ENCODE data around the gene YWHAH.
A peak's percentile ranks its signal among the peaks of the same experiment; 100 is the strongest.

The YWHAH gene

DNA sequence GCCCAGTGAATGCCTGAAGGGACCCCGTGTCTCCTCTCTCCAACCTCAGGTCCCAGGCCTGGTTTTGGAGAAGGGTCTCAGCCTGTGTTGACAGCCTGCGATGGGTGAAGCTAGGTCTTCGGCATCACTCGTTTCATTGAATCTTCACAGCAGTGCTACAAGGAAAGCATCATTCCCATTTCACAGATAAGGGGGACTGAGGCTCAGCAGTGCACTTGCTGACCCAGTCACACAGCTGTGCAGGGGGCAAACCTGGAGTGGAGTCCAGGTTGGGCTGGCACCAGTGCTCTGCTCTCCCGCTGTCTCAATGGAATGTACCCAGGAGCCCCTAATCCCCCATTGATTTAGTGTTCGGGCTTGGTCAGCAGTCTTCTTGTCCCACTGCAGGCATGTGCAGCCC, 10.9 kb upstream of the YWHAH start:
- Mint-ChIP-seq H3K4me3 (no peak overlapping the region), H3K4me1 (no peaks in the 10 kb centered on the region), H3K27me3 (no peaks in the 10 kb centered on the region), H3K27ac (no peak overlapping the region), H3K9me3 (no peaks in the 10 kb centered on the region), H3K36me3 (ENCODE audit: low read depth) (no peaks in the 10 kb centered on the region)
- no peak for ATAC-seq
- DNase-seq = no peak

DNA sequence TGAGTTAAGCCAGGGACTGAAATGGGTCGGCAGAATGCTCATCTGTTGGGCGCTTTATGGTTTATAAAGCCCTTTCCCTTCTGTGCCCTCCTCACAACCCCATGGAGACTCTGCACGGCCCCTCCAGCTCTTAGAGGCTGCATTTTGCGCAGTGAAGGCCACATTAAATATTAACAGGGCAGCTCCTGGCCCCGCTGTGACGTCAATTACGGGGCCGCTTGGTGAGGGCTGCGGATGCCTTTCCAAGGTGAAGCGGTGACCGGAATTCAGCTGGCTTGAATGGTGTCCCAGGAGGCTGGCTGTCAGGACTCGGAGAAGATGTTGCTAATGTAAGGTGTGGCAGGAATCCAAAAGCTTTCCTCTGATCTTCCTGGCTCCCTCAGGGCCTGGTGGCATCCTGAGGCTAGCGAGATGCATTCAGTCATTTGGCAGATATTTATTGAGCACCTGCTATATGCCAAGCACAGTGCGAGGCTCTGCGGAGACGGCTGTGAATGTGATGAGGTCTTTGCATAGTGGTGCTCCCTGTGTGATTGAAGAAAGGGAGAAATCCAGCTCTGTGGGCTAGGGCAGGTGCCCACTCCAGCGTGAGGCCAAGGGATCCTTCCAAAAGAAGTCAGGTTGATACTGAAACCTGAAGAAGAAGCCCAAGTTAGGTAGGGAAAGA, 10.4 kb upstream of the YWHAH start:
- DNase-seq (no peak), ATAC-seq (no peak)
- Mint-ChIP-seq H3K27ac (no peak overlapping the region), H3K4me3 (no peak overlapping the region), H3K36me3 (ENCODE audit: low read depth) (no peaks in the 10 kb centered on the region), H3K9me3 (no peaks in the 10 kb centered on the region), H3K27me3 (no peaks in the 10 kb centered on the region), H3K4me1 (no peaks in the 10 kb centered on the region)

DNA sequence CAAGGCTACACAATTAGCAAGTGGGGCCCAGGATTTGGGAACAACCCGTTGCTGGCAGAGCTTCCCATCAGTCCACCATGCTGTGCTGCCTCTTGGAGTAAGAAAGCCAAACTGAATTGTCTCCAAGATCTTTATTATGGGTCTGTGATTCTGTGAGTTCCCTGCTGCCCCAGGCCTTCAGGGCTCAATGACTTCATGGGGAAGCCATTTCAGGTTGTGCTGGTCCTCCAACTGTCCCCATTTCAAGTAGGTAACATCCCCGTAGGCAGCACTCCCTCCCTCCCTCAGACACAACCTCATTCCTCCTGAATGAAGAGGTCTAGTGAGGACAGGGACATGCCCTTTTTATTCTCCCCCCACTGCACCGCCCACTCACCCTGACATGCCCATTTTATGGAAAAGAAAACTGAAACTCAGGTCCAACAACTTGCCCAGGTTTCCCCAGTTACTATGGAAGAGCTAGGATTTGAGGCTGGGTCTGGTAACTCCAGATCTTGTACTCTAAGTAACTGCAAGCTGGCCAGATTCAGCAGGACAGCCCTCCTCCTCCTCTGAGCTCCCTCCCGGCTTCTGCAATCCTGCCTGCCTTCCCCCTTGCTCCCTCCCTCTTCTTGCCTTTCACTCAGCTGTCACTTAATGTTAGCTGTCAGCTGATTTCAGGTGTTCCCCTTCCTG, 8.2 kb upstream of the YWHAH start:
- DNase-seq (no peak), ATAC-seq (peak; percentile 15)
- Mint-ChIP-seq H3K9me3 (no peaks in the 10 kb centered on the region), H3K27me3 (no peaks in the 10 kb centered on the region), H3K4me3 (no peak overlapping the region), H3K4me1 (no peaks in the 10 kb centered on the region), H3K27ac (no peak overlapping the region), H3K36me3 (ENCODE audit: low read depth) (no peaks in the 10 kb centered on the region)

DNA sequence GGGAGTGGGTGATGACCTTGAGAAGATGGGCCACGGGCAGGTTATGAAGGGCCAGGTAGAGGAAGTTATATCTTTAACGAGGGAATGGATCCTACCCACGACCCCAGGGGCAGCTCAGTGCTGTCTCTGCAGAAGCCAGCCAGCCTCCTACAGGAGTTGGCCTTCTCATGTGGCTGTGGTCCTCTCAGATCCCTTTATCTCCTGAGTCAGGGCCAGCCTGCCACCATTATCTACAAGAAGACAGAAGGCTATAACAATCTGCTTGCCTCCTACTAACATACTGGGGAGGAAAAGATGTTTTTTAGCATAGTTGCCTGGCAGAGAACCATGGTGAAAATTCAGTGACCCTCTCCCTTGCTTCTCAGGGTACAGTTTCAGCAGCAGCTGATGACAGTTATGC, 7.0 kb upstream of the YWHAH start:
- Mint-ChIP-seq H3K36me3 (ENCODE audit: low read depth) (no peaks in the 10 kb centered on the region), H3K9me3 (no peaks in the 10 kb centered on the region), H3K27ac (no peak overlapping the region), H3K4me1 (peaks cover 7% of the 10 kb centered on the region), H3K27me3 (no peaks in the 10 kb centered on the region), H3K4me3 (no peak overlapping the region)
- ATAC-seq (no peak), DNase-seq (no peak)

DNA sequence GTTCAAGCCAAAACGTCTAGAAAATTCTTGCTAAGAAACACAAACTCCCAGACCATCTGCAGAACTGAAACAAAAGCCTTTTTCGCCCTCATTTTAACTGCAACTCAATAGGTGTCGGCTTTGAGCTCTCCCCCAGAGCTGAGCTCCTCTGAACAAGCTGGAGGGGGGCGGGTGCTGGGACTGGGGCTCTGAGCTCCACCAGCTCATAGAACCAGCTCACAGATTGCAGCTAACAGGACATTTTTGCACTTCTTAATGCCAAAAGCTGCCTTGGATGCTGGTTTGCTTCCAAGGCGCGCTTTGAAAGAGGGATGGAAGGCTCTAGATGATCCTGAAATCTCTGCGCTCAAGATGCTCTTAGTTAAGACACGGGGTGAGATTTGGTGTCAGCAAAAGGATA, 6.0 kb upstream of the YWHAH start:
- peaks cover 16% of the 10 kb centered on the region for H3K4me1 Mint-ChIP-seq
- no peaks in the 10 kb centered on the region for H3K9me3 Mint-ChIP-seq
- no peaks in the 10 kb centered on the region for H3K36me3 Mint-ChIP-seq (ENCODE audit: low read depth)
- H3K27ac Mint-ChIP-seq = no peak overlapping the region
- no peak overlapping the region for H3K4me3 Mint-ChIP-seq
- ATAC-seq (no peak), DNase-seq (no peak)
- H3K27me3 Mint-ChIP-seq = no peaks in the 10 kb centered on the region

DNA sequence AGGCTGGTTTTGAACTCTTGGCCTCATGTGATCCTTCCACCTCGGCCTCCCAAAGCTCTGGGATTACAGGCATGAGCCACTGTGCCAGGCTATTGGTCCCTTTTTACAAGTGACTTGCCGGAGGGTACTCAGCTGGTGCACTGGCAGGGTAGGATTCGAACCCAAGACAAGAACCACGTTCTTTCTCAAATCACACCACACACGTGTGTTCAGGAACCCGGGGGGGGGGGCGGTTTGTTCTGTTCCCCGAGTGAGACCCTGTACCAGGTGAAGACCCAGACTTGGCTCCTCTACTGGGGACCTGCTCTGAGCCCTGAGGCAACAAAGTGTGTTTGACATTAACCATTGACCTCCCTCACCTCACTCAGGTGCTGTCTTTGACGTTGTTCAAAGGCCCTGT, 3.8 kb upstream of the YWHAH start:
- DNase-seq (no peak), ATAC-seq (no peak)
- Mint-ChIP-seq H3K27me3 (no peaks in the 10 kb centered on the region), H3K4me3 (no peak overlapping the region), H3K4me1 (peaks cover 24% of the 10 kb centered on the region), H3K9me3 (no peaks in the 10 kb centered on the region), H3K27ac (no peak overlapping the region), H3K36me3 (ENCODE audit: low read depth) (no peaks in the 10 kb centered on the region)

DNA sequence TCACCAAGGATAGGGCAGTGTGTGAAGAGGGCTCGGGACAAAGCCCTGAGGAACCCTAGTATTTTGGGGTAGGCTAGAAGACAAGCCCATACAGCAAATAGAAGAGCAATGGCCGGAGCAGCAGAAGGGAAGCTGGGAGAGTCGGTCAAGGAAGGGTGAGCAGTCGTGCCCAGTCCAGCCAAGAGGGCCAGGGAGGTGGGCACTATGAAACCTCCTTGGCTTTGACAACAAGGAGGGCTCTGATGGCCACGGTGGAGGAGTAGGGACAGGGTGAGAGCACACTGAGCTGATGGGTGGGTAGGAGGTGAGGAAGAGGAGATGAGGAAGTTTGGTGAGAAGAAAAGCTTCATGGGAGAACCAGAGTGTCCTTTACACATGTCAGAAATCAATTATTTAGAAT, 2.2 kb upstream of the YWHAH start:
- Mint-ChIP-seq H3K9me3 (no peaks in the 10 kb centered on the region), H3K4me1 (peaks cover 26% of the 10 kb centered on the region), H3K4me3 (no peak overlapping the region), H3K27ac (peak overlapping the region; percentile 91), H3K36me3 (ENCODE audit: low read depth) (peaks cover 2% of the 10 kb centered on the region), H3K27me3 (no peaks in the 10 kb centered on the region)
- DNase-seq (no peak), ATAC-seq (no peak)

DNA sequence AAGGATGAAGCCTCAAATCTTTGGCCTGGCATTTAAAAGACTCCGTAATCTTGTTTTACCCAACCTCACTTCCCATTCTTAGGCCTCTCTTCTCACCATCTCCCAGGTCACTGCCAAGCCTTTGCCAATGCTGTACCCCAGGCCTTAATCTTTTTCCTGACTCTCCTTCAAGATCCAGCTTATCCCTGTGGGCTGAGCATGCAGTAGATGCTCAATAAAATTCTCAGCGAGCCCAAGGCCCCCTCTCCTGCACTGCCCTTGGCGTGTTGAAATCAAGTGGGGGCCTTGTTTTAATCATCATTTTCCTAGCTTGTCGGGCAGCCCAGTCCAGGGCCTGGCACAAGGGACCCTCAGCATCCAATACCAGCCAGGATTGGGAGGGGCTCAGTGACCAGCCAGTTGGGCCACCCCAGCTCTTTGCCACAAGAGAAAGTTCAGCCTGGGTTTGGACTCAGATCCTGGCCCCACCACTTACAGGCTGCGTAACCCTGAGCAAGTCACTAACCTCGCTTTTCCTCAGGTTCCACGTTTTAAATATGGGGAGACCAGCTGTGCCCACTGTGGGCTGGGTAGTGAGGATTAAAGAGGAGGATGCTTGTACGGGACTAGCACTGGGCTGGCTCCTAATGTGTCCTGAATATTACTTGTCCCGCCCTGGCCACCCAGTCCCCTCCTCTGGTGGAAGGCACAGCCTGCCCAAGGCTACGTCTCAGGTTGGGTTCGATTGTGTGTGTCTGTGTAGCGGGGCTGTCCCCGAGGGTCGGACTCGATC, 943 bp upstream of the YWHAH start:
- Mint-ChIP-seq H3K27me3 (no peaks in the 10 kb centered on the region), H3K36me3 (ENCODE audit: low read depth) (peaks cover 10% of the 10 kb centered on the region), H3K4me1 (peaks cover 31% of the 10 kb centered on the region), H3K4me3 (peak overlapping the region; percentile 80), H3K27ac (peak overlapping the region; percentile 91), H3K9me3 (no peaks in the 10 kb centered on the region)
- ATAC-seq (no peak), DNase-seq (no peak)

DNA sequence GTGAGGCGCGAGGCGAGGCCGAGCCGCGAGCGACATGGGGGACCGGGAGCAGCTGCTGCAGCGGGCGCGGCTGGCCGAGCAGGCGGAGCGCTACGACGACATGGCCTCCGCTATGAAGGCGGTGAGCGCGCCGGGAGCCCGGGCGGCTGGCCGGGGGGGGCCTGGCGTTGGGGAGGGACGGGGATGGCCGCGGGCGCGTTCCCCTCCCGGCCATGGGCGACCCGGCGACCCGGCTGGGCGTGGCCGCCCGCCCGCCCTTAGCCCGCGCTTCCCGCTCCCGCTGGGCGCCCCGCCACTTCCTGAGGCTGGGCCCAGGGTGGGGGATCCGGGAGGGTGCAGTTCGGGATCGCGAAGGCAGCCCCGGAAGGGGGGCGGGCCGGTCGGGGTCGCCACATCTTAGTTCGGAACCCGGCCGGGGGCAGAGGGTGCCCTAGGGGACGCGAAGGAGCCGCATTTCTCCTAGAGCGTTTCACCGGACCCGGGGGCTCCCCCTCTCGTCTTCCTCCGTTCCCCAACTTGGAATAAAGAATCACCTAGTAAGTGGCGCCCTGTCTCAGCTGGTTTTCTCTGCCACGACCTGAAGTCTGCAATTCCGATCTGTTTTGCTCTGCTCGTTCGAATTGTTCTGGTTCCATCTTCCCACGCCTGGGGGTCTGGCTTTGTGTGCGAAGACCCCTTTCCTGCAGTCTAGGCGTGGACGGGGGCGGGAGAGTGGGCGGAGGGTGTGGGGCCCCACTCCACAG, 536 bp downstream of the YWHAH start:
- peaks cover 33% of the 10 kb centered on the region for H3K4me1 Mint-ChIP-seq
- no peak overlapping the region for H3K4me3 Mint-ChIP-seq
- H3K36me3 Mint-ChIP-seq (ENCODE audit: low read depth) = peaks cover 21% of the 10 kb centered on the region
- DNase-seq = peak; percentile 50
- no peak overlapping the region for H3K27ac Mint-ChIP-seq
- ATAC-seq = peak; percentile 8
- H3K27me3 Mint-ChIP-seq = no peaks in the 10 kb centered on the region
- H3K9me3 Mint-ChIP-seq = no peaks in the 10 kb centered on the region

DNA sequence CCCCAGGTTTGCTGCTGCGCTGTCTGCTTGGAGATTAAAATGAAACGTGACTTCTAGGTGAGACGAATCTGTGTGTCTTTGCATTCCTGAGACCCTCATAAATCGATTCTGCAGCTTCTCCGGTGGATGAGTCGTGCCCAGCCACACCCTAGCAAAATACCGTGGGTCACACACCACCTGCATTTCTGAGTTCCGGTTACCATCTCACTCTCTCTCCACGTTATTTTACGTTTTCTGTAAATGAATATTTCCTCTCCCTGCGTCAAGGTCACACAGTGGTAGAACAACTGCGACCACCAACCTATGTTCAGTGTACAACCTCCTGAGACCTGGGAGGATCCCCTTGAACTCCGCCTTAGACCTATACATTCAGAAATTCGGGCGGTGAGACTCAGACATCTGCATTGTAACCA, 1.1 kb downstream of the YWHAH start:
- Mint-ChIP-seq H3K9me3 (no peaks in the 10 kb centered on the region), H3K27ac (no peak overlapping the region), H3K36me3 (ENCODE audit: low read depth) (peaks cover 25% of the 10 kb centered on the region), H3K4me1 (peaks cover 37% of the 10 kb centered on the region), H3K4me3 (no peak overlapping the region), H3K27me3 (no peaks in the 10 kb centered on the region)
- ATAC-seq (no peak), DNase-seq (no peak)

DNA sequence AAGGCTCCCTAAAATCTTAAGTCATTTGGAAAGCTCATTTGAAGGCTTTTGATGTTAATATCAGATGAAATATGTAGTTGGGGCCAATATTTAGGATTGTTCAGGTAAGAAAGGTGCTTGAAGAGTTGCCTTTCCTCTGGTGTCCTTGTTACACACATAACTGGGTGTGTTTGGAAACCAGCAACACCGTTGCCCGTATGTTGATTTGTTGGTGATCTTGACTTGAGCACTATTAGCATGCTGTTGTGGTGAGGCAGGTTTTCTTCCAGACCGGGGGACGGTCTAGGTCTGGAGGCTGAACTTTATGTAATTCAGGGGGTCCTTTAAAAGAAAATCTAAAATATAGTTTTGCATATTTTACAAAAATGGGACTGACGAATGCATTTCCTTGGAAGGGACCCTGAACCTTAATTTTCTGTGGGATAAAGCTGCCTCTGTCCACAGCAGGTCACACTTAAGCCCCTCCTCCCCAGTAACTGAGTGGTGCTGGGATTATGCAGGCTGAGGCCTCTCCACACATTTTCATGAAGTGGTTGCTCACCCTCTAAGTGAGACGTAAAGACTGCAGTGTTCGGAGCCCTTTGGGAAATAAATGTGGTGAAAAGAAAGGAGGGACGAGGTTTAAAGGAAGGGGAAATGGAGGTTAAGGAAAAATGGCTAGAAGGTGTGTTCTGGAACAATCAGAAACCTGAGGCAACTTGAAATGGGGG, 1.8 kb downstream of the YWHAH start:
- ATAC-seq (no peak), DNase-seq (no peak)
- Mint-ChIP-seq H3K27me3 (no peaks in the 10 kb centered on the region), H3K4me1 (peaks cover 44% of the 10 kb centered on the region), H3K36me3 (ENCODE audit: low read depth) (peaks cover 28% of the 10 kb centered on the region), H3K9me3 (no peaks in the 10 kb centered on the region), H3K4me3 (no peak overlapping the region), H3K27ac (no peak overlapping the region)

DNA sequence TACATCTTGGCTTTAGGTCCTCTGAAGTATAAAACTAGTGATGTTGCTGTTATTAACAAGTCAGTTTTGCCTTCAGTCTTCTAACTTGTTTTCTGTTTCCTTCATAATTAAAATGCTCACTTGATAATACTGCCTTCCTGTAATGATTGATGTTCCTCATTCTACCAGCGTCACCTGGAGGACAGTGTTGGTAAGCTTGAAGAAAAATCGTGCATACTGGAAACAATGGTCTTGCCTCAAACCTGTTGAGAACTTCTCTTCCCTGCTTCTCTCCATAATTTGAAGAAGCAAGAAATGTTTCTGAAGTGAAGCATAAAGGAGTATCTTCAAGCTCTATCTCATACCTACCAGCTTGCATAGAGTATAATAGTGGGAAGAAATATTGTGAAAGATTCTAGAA, 3.0 kb downstream of the YWHAH start:
- H3K36me3 Mint-ChIP-seq (ENCODE audit: low read depth) = peaks cover 37% of the 10 kb centered on the region
- no peak overlapping the region for H3K27ac Mint-ChIP-seq
- no peak for DNase-seq
- ATAC-seq = no peak
- no peaks in the 10 kb centered on the region for H3K27me3 Mint-ChIP-seq
- peaks cover 49% of the 10 kb centered on the region for H3K4me1 Mint-ChIP-seq
- H3K9me3 Mint-ChIP-seq = no peaks in the 10 kb centered on the region
- peak overlapping the region; percentile 0 for H3K4me3 Mint-ChIP-seq

DNA sequence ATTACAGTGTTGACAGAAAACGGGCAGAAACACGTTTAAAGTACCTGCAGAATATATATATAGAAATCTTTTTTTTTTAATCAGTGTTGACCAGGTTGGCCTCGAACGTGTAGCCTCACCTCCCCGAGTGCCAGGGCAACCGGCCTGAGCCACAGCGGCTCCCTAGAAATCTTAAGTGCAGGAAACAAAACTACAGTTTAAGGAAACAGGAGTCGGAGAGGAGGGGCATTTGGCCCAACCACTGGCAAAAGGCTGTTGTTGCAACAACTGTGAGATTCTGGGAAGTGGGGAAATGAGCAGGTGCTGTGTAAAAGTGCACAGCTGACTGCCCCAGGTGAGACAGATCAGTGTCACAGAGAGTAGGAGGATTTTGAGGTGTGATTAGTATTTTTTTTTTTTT, 3.7 kb downstream of the YWHAH start:
- no peaks in the 10 kb centered on the region for H3K9me3 Mint-ChIP-seq
- peaks cover 38% of the 10 kb centered on the region for H3K36me3 Mint-ChIP-seq (ENCODE audit: low read depth)

DNA sequence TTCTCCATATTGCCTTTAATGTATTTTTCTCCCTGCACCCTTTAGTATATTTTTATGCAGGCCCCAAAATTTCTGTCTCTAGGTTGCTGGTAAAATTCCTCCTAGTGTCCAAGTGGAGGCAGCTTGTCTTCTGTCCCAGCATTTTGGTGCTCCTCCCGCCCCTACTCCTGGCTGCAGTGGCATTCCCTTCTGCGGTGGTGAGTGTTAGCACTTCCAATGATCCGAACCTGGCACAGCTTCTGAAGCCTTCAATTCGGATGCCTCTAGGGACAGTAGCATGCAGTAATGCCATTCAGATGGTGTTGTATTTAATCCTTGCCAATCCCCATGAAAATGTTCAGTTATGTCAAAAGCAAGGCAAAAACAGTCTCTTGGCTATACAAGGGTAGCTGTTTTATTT, 5.9 kb downstream of the YWHAH start:
- no peak for ATAC-seq
- no peaks in the 10 kb centered on the region for H3K27me3 Mint-ChIP-seq
- no peaks in the 10 kb centered on the region for H3K9me3 Mint-ChIP-seq
- H3K27ac Mint-ChIP-seq = no peak overlapping the region
- H3K4me1 Mint-ChIP-seq = peaks cover 61% of the 10 kb centered on the region
- no peak for DNase-seq
- peaks cover 57% of the 10 kb centered on the region for H3K36me3 Mint-ChIP-seq (ENCODE audit: low read depth)
- no peak overlapping the region for H3K4me3 Mint-ChIP-seq

More for the DNA sequence above, 3.7 kb downstream of the YWHAH start:
- no peak for DNase-seq
- Mint-ChIP-seq H3K27me3 (no peaks in the 10 kb centered on the region), H3K4me1 (peaks cover 49% of the 10 kb centered on the region), H3K4me3 (no peak overlapping the region), H3K27ac (no peak overlapping the region)
- no peak for ATAC-seq
